Mesenchymal stem cell (in vitro differentiated cells and primary cell): ENCODE results near the gene OLFML2B.

Source experiments
- DNase-seq: peaks from one replicate; pipeline ENCODE4 v3.0.0-alpha.2; 2013
- H2AFZ ChIP-seq: one replicate; pipeline ENCODE4 v1.6.1; 2013; ENCODE audit warnings: low read depth, mild to moderate bottlenecking, control low read depth, inconsistent platforms, low read length, moderate library complexity
- H2AK5ac ChIP-seq: 2 replicates; pipeline ENCODE4 v1.6.1; 2013; ENCODE audit warnings: low read length, moderate library complexity, mild to moderate bottlenecking, inconsistent platforms; ENCODE audit not compliant: severe bottlenecking
- H2BK120ac ChIP-seq: one replicate; pipeline ENCODE4 v1.6.1; 2013; ENCODE audit warnings: low read depth, mild to moderate bottlenecking, inconsistent platforms, low read length, moderate library complexity
- H2BK12ac ChIP-seq, 2 experiments: one replicate each; pipeline ENCODE4 v1.6.1; 2013; ENCODE audit warnings: inconsistent platforms in 2 of 2, low read length in 2 of 2, mild to moderate bottlenecking in 2 of 2, moderate library complexity in 2 of 2, control low read depth in 1 of 2
- H2BK15ac ChIP-seq: one replicate; pipeline ENCODE4 v1.6.1; 2013; ENCODE audit warnings: mild to moderate bottlenecking, low read depth, inconsistent platforms; ENCODE audit not compliant: poor library complexity, severe bottlenecking
- H2BK5ac ChIP-seq: 2 replicates; pipeline ENCODE4 v1.6.1; 2013; ENCODE audit warnings: low read depth, mild to moderate bottlenecking, low read length, control low read depth, inconsistent platforms; ENCODE audit not compliant: poor library complexity, severe bottlenecking
- H3K14ac ChIP-seq, 2 experiments: one replicate each; pipeline ENCODE4 v1.6.1; 2013; ENCODE audit warnings: inconsistent platforms in 2 of 2, low read length in 2 of 2, control low read depth in 1 of 2, mild to moderate bottlenecking in 1 of 2, moderate library complexity in 1 of 2
- H3K18ac ChIP-seq, 2 experiments: one replicate each; pipeline ENCODE4 v1.6.1; 2013; ENCODE audit warnings: inconsistent platforms in 2 of 2, low read length in 2 of 2, control low read depth in 1 of 2, low read depth in 1 of 2, mild to moderate bottlenecking in 1 of 2
- H3K23ac ChIP-seq, 2 experiments: one replicate each; pipeline ENCODE4 v1.6.1; 2013; ENCODE audit warnings: inconsistent platforms in 2 of 2, low read length in 2 of 2, mild to moderate bottlenecking in 2 of 2, moderate library complexity in 2 of 2, control low read depth in 1 of 2
- H3K27ac ChIP-seq: 2 replicates; pipeline ENCODE4 v1.5.1; 2013; ENCODE audit warnings: mild to moderate bottlenecking, moderate library complexity, low read length, control low read depth, inconsistent platforms; ENCODE audit not compliant: poor library complexity, severe bottlenecking
- H3K27me3 ChIP-seq, 2 experiments: 2 replicates each; pipeline versions ENCODE4 v1.6.1 to v1.7.0; 2013; ENCODE audit warnings: low read length in 2 of 2, mild to moderate bottlenecking in 2 of 2, moderate library complexity in 2 of 2, control low read depth in 1 of 2, inconsistent platforms in 1 of 2; ENCODE audit not compliant: control insufficient read depth in 1 of 2, insufficient read depth in 1 of 2
- H3K36me3 ChIP-seq, 2 experiments: 2 replicates each; pipeline versions ENCODE4 v1.6.1 to v1.7.0; 2013; ENCODE audit warnings: low read length in 2 of 2, control low read depth in 1 of 2, inconsistent platforms in 1 of 2, low read depth in 1 of 2, mild to moderate bottlenecking in 1 of 2; ENCODE audit not compliant: insufficient read depth in 2 of 2, control insufficient read depth in 1 of 2
- H3K4ac ChIP-seq, 2 experiments: one replicate each; pipeline ENCODE4 v1.6.1; 2013; ENCODE audit warnings: inconsistent platforms in 2 of 2, low read length in 2 of 2, mild to moderate bottlenecking in 2 of 2, moderate library complexity in 2 of 2, control low read depth in 1 of 2, low read depth in 1 of 2
- H3K4me1 ChIP-seq: 2 replicates; pipeline ENCODE4 v1.6.1; 2013; ENCODE audit warnings: low read depth, low read length, control low read depth; ENCODE audit not compliant: control insufficient read depth, insufficient read depth
- H3K4me2 ChIP-seq: 2 replicates; pipeline ENCODE4 v1.6.1; 2013; ENCODE audit warnings: low read length, mild to moderate bottlenecking, inconsistent platforms; ENCODE audit not compliant: poor library complexity, severe bottlenecking
- H3K4me3 ChIP-seq, 2 experiments: 2 replicates each; pipeline versions ENCODE4 v1.5.1 to v1.7.0; 2013; ENCODE audit warnings: low read length in 2 of 2, mild to moderate bottlenecking in 2 of 2, control low read depth in 1 of 2, low read depth in 1 of 2; ENCODE audit not compliant: insufficient read depth in 1 of 2
- H3K79me1 ChIP-seq: replicated peaks from 2 replicates; pipeline ENCODE4 v1.6.1; 2013; ENCODE audit warnings: mild to moderate bottlenecking, control low read depth, low read length, inconsistent platforms; ENCODE audit not compliant: poor library complexity, severe bottlenecking
- H3K9ac ChIP-seq: 2 replicates; pipeline ENCODE4 v1.7.0; 2013; ENCODE audit warnings: mild to moderate bottlenecking, low read length, moderate library complexity
- H3K9me3 ChIP-seq: 2 replicates; pipeline ENCODE4 v1.7.0; 2013; ENCODE audit warnings: mild to moderate bottlenecking, low read length; ENCODE audit not compliant: control insufficient read depth
- H4K8ac ChIP-seq: one replicate; pipeline ENCODE4 v1.6.1; 2013; ENCODE audit warnings: inconsistent platforms, mild to moderate bottlenecking, low read length, moderate library complexity
- H4K91ac ChIP-seq: one replicate; pipeline ENCODE4 v1.6.1; 2013; ENCODE audit warnings: mild to moderate bottlenecking, low read length, inconsistent platforms
- WGBS: methylation state at CpG from one replicate; pipeline ENCODE4 v1.1.7; 2013; ENCODE audit warnings: mixed read lengths; 5-methylcytosine and 5-hydroxymethylcytosine counted together

Gene OLFML2B

DNA sequence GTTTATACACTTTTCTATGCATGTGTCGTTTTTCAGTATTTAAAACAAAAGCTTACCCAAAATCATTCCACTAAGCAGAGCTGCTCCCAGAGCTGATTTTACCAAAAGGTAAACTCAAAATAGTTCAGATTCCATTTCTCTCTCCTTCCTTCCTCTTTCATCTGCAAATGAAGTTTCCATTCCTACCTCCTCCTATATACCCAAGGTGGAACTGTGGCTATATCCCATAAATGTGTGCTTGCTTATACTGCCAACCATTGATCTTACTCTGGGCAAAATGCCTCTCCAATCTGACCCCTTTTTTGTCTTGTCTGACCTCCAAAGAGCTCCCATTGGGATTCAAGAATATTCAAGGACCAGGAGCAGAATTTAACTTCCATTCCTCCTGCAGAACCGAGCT, 9.5 kb downstream of the OLFML2B start:
- H3K9me3 ChIP-seq: peaks cover 8% of the 10 kb centered on the region
- H3K23ac ChIP-seq: no peak overlapping the region
- no peaks in the 10 kb centered on the region for H3K27me3 ChIP-seq

DNA sequence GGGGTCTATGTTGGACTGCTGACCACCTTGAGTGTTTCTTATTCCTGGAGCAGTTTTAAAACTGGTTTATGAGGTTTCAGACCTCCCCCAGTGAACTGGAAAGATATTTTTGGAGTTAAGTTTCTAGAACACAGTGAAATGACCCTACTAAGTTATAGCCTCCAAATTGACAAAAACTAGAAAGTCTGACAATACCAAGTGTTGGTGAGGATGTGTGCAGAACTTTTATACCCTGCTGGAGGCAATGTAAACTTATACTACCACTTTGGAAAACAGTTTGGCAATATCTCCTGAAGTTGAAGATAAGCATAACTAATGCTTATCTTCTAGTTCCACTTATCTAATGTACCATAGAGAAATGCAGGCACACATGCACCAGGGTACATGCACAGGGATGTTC, 10.4 kb downstream of the OLFML2B start:
- peaks cover 8% of the 10 kb centered on the region for H3K9me3 ChIP-seq
- H2AFZ ChIP-seq: no peak overlapping the region
- no peak for DNase-seq
- H2BK5ac ChIP-seq: no peak overlapping the region
- H3K4me3 ChIP-seq: no peak overlapping the region
- H2BK12ac ChIP-seq: no peak overlapping the region
- H3K79me1 ChIP-seq: peaks cover under 1% of the 10 kb centered on the region
- H2BK15ac ChIP-seq: no peak overlapping the region
- no peak overlapping the region for H3K23ac ChIP-seq
- no peak overlapping the region for H2AK5ac ChIP-seq
- H3K9ac ChIP-seq: no peak overlapping the region
- no peak overlapping the region for H2BK120ac ChIP-seq
- H4K91ac ChIP-seq: no peak overlapping the region
- no peak overlapping the region for H3K18ac ChIP-seq
- no peak overlapping the region for H4K8ac ChIP-seq
- H3K36me3 ChIP-seq: peaks cover 55 to 100% of the 10 kb centered on the region in 2 experiments
- no peaks in the 10 kb centered on the region for H3K4me1 ChIP-seq
- H3K4me2 ChIP-seq: no peak overlapping the region
- no peak overlapping the region for H3K27ac ChIP-seq
- H3K4ac ChIP-seq: no peak overlapping the region
- H3K27me3 ChIP-seq: no peaks in the 10 kb centered on the region
- H3K14ac ChIP-seq: no peak overlapping the region

More for the DNA sequence above, 9.5 kb downstream of the OLFML2B start:
- Histone ChIP-seq H2BK15ac (no peak overlapping the region), H3K4me2 (no peak overlapping the region), H3K79me1 (peaks cover 2% of the 10 kb centered on the region), H2BK120ac (no peak overlapping the region), H3K36me3 (peaks cover 47 to 96% of the 10 kb centered on the region in 2 experiments), H2BK12ac (no peak overlapping the region), H3K18ac (no peak overlapping the region), H3K27ac (no peak overlapping the region), H2AK5ac (no peak overlapping the region), H4K8ac (no peak overlapping the region), H3K9ac (no peak overlapping the region), H3K4me1 (peaks cover 3% of the 10 kb centered on the region), H4K91ac (no peak overlapping the region), H2AFZ (no peak overlapping the region), H3K14ac (no peak overlapping the region), H3K4me3 (no peak overlapping the region), H3K4ac (no peak overlapping the region), H2BK5ac (no peak overlapping the region)
- WGBS: 69% methylated on average over 2 of the region's 2 CpGs
- DNase-seq: no peak

DNA sequence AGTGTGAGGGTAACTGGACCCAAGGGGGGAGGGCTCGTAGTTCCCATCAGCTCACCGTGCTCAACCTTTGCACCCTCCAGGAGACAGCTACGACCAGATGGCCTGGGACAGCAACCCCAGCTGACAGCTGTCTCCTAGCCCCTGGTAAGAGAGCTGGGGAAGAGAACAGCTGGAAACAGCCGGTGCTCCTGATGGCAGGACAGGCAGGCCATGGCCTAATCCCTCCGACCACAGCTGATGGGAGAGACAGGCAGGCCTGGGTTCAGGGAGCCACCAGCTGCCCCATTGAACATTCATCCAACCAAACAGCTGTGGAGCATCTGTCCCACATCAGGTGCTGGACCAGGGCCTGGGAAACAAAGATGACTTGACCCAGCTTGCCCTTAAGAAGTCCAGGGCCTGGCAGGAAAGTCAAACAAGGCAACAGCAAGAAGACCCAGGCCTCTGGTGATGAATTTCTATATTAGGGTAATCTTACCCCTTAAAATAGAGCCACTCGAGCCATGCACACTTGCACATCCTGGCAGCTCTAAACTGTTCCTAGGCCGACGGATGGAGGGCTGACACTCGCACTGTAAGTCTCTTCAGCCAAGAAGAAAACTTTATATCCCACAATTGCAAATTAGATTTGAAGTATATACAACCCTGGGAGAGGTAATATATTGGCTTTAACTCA, 12.2 kb downstream of the OLFML2B start:
- no peaks in the 10 kb centered on the region for H3K27me3 ChIP-seq
- peaks cover 53 to 100% of the 10 kb centered on the region in 2 experiments for H3K36me3 ChIP-seq
- no peak overlapping the region for H3K4ac ChIP-seq
- H2BK12ac ChIP-seq: no peak overlapping the region
- no peak overlapping the region for H2BK15ac ChIP-seq
- H2BK120ac ChIP-seq: no peak overlapping the region
- H2AFZ ChIP-seq: no peak overlapping the region
- no peak overlapping the region for H2BK5ac ChIP-seq
- no peak overlapping the region for H3K18ac ChIP-seq
- no peak overlapping the region for H3K14ac ChIP-seq
- DNase-seq: peak; percentile 46
- no peak overlapping the region for H4K8ac ChIP-seq
- 87% methylated on average over 9 of the region's 9 CpGs for WGBS
- no peak overlapping the region for H3K4me2 ChIP-seq
- H3K4me3 ChIP-seq: no peak overlapping the region
- no peak overlapping the region for H3K9ac ChIP-seq
- peaks cover 8% of the 10 kb centered on the region for H3K9me3 ChIP-seq
- H4K91ac ChIP-seq: no peak overlapping the region
- H3K23ac ChIP-seq: no peak overlapping the region
- no peak overlapping the region for H3K27ac ChIP-seq
- no peak overlapping the region for H2AK5ac ChIP-seq
- H3K79me1 ChIP-seq: no peaks in the 10 kb centered on the region
- H3K4me1 ChIP-seq: no peaks in the 10 kb centered on the region

DNA sequence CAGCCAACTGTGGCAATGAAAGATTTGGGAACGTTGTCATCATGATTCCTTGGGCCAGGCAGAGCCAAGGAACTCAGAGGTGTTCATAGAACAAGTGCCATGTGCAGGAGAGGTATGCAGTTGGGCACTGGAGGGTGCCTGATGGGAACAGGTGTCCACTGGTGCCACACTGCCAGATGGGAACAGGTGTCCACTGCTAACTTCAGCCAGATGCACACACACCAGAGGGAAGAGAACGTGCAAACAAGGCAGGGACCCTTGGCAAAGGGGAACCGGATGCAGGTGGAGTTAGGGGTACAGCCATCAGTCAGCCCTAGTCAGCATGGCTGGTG, 13.5 kb downstream of the OLFML2B start:
- Histone ChIP-seq H3K4ac (no peak overlapping the region), H3K4me3 (no peak overlapping the region), H3K79me1 (no peaks in the 10 kb centered on the region), H2BK12ac (no peak overlapping the region), H3K14ac (no peak overlapping the region), H3K4me2 (no peak overlapping the region), H3K36me3 (peaks cover 49 to 100% of the 10 kb centered on the region in 2 experiments), H3K4me1 (peaks cover 2% of the 10 kb centered on the region), H3K27ac (no peak overlapping the region), H3K23ac (no peak overlapping the region), H3K18ac (no peak overlapping the region), H3K9me3 (peaks cover 8% of the 10 kb centered on the region), H2AK5ac (no peak overlapping the region), H3K27me3 (no peaks in the 10 kb centered on the region), H2AFZ (no peak overlapping the region), H2BK5ac (no peak overlapping the region), H4K8ac (no peak overlapping the region), H2BK120ac (no peak overlapping the region), H4K91ac (no peak overlapping the region), H3K9ac (no peak overlapping the region), H2BK15ac (no peak overlapping the region)
- WGBS: 86% methylated on average over 3 of the region's 3 CpGs
- no peak for DNase-seq
